Stimulated activated CD4-positive, alpha-beta T cell treated with anti-CD3 and anti-CD28 coated beads, TNF-alpha, amount 100 ng/mL, for 24 hours (primary cell): Measurements from ENCODE around the gene TEX22.

Experiments
- DNase-seq, 3 experiments: peaks; one replicate each; pipeline ENCODE4 v3.0.0-alpha.2; 2020; ENCODE audit warnings: low read depth in 3 of 3

The TEX22 gene

DNA sequence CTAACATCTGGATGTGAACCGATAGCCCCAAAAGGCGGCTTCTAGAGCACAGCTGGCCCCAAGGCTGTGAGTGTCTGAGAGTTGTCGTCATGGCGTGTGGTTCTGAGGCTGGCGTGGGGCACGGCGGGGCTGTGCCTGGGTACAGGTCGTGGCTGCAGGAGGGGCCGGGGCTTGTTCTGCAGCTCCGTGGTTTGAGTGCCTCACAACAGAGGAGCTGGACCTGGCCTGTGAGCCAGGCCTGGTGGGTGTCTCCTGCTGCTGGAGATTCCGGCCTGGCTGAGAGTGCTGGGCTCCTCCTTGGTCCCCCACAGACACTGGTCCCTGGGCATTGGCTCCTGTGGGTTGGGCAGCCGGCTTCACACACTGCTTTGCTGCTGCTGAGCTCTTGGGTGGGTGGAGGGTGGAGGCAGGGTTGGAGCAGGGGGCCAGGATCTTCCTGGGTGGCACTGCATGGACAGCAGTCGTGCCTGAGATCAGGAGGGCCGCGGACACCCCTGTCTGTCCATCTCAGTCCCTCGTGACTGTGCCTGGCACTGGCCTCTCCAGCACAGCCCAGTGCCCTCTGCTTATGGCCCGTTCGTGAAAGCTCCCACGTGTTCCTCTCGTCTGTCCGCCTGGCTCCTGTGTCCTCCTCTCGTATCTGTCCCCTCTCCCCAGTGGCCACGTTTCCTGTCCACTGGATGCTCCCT lies 31.8 kb upstream of the TEX22 start:
- no peak for DNase-seq

DNA sequence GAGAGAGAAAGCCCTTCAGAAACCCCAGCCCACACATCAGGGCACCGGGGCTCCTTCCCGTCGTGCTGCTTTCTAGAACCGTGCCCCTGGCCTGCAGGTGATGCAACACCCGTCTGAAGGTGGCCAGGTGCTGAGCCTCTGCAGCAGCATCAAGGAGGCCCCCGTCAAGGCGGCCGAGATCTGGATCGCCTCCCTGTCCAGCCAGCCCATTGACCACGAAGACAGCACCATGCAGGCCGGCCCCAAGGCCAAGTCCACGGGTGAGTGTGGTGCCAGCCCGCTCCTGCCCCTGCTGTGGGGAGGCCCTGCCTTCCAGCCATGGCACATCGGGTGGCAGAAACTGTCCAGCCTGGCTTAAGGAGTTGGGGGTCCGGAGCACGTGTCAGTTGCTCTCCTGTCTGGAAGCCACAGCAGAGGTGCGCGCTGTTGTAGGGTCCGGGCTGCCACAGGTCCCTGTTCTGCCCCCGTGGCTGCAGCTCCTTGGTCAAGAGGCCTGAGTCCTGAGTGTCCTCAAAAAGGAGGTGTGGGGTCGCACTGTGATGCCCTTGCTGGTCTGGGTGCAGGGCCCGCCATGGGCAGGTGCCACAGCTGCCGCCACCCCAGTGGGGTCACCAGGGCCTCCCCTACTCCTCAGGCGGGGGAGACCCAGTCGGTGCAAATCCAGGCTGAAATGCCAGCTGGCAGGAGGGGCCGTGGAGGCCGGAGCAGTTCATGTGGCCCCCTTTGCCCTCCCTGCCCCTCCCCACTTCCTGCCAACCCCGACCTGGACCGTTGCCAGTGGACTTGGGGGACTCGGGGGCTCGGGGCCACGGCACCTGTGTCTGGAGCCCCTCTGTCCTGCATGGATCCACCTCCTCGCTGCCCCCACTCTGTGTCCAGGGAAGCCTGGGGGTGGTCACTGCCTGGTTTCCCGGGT lies 31.0 kb upstream of the TEX22 start:
- no peak for DNase-seq

DNA sequence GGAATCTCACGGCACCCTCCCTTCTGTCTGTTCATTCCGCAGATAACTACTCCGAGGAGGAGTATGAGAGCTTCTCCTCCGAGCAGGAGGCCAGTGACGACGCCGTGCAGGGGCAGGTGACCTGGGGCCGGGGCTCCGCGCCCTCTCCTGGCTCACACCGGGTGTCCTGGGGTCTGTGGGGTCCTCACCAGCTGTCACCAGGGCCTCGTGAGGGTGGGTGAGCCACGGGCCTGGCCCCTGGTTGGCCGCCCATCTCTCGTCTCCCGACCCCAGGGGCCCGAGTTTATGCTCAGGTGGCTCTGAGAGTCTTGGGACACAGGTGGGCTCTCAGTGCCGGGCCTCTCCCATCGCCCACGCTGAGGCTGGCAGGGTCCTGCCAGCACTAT lies 30.3 kb upstream of the TEX22 start:
- no peak for DNase-seq

DNA sequence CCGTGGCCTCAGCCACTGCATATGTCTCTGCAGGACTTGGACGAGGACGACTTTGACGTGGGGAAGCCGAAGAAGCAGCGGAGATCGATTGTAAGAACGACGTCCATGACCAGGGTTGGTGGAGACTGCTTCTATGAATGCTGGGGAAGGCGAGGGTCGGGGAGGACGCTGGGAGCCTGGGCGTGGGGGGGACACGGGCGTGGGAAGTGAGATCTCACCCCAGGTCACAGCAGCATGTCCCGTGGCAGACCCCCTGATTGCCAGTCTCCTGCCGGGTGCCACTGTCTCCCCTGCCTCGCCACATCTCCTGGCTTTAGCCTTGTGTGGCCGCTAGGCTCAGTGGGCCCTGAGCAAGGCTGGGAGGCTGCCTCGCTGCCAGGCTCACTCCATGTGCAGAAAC lies 29.9 kb upstream of the TEX22 start:
- DNase-seq, result no peak

DNA sequence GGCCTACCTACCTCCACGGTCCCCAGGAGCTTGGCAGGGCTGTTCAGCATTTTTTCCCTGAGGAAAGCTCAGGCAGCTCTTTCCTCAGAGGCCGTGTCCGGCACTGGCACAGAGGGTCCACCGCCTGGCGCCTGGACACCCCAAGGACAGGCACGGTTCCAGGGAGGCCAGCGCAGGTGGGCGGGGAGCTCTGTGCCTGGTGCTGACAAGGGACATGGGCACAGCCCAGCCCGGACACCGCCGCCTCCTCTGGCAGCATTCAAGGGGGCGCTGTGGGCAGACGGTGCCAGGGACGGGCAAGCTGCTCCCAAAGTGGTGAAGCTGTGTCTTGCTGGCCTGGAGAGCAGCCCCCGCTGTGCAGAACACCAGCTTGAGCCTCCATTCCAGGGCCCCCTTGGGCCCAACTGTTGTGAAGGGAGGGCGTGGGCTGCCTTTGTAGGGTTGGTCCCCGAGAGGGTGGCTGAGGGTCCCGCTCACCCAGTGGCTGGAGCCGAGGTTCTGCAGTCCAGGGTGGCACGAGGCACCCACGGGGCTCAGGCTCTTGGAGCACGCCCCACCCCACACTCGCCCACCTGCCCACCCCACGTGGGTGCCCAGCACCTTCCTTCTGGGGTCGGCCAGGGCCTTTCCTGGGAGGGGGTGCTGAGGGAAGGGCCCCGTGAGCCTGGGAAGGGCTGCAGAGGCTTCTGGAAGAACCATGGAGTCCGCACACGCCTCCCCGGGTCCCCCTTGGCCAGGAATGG lies 29.3 kb upstream of the TEX22 start:
- no peak for DNase-seq

DNA sequence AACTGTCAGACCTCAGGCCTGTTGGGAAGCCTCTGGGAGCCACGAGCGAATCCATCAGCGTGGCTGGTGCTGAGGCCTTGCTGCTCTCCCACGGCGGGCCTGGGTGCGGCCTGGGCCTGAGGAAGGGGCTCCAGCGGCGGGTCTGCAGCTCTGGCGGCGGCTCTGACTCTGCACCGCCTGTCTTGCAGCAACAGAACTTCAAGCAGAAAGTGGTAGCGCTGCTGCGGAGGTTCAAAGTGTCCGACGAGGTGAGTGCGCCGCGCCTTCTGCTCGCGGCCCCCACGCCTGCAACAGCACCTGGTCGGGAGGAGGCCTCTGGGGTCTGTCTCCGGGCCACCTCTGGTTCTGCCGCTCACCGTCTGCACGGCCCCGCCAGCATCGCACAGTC lies 28.7 kb upstream of the TEX22 start:
- DNase-seq, result no peak

DNA sequence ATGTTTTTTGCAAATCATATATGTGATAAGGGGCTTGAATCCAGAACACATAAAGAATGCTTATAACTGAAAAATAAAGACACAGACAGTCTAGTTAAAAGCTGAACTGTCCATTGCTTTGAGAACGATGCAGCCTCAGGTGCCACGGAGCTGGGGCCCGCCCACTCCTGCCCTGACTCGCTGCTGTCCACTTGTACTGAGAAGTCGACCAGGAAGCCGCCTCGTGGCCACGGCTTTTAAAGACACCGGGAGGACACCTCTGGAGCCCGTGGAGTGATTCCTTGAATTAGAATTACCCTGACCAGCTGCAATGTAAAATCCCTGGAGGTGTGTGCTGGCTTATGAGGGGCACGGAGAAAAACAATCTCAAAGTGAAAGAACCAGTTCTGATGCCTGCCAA lies 23.9 kb upstream of the TEX22 start:
- DNase-seq, result no peak

DNA sequence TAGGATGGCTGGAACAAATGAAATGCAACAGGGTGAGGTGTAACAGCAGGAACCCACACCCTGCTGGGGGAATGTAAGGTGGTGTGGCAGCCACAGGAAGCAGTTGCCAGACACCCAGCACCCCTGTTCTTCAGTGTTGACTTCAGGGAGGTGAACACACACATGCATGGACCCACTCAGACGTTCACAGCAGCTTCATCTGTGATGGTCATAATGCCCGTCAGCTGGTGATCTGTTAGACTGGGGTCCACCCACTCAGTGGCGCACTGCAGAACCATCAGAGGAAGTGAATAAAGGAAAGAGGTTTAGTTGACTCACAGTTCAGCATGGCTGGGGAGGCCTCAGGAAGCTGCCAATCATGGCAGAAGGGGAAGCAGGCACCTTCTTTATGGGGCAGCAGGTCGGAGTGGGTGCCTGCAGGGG lies 22.7 kb upstream of the TEX22 start:
- peak in 1 of 3 experiments; percentile 56 for DNase-seq

DNA sequence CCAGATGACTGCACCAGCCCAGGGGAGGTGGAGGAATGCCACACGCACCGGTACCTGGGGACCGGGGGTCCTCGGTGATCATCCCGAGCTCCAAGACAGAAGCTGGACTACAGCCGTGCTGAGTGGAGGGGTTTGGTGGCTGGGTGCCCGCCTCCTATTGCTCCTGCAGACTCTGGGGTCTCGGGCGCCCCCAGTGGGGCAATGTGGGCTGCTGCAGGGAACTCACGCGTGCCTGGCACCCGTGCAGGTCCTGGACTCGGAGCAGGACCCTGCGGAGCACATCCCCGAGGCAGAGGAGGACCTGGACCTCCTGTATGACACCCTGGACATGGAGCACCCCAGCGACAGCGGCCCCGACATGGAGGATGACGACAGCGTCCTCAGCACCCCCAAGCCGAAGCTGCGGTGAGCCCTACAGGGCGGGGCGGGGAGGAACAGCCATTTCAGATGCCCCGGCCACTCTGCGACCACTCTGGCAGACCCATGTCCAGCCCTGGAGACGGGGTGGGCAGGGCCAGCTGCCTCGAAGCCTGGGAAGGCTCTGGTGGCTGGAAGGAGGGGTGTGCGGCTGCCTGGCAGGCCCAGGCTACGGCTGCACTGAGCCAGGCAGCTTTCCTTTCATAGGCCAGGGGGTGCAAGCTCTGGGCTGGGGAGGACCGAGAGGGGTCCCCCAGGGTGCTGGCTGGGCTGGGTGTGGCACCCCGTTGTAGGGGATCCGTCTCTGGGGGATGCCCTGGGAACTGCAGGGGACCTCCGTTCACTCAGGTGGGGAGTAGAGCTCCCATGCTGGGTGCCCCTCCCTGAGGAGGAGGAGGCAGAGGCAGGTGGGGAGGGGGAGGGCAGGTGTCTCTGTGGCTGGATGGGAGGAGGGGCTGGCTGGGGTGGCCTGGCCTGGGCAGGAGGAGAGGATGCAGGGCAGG lies 21.6 kb upstream of the TEX22 start:
- no peak for DNase-seq

DNA sequence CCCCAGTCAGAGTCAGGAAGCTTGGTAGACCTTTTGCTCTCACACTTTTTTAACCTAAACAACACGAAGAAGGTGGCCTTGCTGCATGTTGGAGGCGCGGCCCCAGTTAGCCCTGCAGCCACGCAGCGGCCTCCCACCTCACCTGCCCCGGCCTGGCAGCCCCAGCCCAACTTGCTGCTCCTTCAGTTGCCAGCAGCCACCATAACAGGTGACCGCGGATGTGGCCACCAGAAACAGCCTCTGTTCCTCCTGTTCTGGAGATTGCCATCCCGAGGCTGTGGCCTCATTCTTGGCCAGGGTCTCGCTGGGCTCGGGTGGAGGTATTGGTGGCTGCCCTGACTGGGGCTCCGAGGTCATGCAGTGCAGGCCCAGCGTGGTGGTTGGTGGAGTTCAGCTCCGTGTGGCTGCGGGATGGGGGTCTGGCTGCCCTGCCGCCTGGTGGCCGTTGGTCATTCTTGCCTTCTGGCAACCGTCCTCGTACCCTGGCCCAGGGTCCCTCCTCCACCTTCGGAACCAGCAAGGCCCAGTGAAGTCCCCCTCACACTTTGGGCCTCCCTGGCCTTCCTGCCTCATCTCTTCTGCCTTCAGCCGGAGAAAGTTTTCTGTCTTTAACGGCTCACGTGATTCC lies 20.7 kb upstream of the TEX22 start:
- no peak for DNase-seq

DNA sequence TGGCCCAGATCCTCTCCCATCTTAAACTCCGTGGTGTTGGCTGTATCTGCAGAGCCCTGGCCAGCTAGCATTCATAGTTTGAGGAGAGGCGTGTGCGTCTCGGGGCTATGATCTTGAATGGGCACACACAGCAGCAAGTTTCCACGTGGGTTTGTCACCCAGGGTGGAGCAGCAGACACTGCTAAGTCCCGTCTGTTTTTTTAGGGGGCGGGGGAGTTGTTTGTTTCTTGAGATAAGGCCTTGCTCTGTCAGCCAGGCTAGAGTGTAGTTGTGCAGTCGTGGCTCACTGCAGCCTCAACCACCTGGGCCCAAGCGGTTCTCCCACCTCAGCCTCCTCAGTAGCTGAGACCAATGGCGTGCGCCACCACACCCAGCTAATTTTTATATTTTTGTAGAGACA lies 20.1 kb upstream of the TEX22 start:
- DNase-seq, result no peak

DNA sequence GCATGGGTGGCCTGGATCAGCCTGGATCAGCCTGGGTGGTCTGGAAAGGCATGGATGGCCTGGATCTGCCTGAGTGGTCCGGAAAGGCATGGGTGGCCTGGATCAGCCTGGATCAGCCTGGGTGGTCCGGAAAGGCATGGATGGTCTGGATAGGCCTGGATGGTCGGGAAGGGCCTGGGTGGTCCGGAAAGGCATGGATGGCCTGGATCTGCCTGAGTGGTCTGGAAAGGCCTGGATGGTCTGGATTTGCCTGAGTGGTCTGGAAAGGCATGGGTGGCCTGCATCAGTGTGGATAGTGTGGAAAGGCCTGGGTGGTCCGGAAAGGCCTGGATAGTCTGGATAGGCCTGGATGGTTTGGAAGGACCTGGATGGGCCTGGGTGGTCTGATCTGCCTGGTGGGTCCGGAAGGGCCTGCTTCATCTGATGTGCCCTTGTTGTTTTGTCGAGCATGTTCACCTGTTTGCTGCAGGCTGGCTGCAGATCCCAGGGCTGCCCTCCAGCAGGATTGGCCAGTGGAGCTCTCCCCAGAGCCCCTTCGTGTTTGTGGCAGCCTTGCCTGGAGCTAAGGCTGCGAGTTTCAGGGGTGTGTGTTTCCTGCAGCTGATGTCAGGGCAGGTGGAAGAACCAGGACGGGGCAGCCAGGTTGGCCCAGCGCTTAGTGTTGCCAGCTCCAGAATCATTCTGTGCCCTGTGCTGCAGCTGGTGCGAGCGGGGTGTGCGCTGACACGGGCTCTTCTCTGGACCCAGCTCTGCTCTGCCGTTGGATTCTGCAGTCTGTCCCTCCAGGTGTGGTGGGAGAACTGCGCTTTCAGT lies 19.3 kb upstream of the TEX22 start:
- no peak for DNase-seq

DNA sequence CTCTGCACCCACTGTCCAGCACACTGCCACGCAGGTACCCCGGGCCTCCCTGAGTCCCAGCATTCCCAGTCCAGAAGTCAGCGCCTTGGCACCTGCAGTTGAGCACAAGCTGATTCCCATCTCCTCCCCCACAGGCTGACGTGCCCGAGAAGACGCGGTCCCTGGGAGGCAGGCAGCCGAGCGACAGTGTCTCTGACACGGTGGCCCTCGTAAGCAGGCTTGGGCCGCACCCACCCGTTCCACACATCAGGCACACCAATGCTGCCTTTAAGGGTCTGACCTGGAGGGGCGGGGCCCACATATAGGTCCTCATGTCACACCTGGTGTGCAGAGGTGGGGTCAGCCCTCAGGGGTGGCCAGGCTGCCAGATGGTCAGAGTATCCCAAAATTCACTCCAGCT lies 18.4 kb upstream of the TEX22 start:
- DNase-seq, result no peak

DNA sequence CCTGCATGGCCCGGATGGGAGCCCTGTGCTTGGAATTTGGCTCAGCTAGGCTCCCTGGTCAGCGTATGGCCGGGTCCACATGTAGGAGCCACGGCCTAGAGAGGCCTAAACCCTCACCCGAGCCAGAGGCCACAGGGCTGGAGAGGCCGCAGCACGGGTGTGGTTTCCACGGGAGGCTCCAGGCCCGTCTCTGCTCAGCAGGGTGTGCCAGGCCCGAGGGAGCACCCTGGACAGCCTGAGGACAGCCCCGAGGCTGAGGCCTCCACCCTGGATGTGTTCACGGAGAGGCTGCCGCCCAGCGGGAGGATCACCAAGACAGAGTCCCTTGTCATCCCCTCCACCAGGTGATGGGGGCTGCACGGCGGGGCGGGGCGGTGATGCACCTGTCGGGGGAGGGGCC lies 17.6 kb upstream of the TEX22 start:
- no peak for DNase-seq

DNA sequence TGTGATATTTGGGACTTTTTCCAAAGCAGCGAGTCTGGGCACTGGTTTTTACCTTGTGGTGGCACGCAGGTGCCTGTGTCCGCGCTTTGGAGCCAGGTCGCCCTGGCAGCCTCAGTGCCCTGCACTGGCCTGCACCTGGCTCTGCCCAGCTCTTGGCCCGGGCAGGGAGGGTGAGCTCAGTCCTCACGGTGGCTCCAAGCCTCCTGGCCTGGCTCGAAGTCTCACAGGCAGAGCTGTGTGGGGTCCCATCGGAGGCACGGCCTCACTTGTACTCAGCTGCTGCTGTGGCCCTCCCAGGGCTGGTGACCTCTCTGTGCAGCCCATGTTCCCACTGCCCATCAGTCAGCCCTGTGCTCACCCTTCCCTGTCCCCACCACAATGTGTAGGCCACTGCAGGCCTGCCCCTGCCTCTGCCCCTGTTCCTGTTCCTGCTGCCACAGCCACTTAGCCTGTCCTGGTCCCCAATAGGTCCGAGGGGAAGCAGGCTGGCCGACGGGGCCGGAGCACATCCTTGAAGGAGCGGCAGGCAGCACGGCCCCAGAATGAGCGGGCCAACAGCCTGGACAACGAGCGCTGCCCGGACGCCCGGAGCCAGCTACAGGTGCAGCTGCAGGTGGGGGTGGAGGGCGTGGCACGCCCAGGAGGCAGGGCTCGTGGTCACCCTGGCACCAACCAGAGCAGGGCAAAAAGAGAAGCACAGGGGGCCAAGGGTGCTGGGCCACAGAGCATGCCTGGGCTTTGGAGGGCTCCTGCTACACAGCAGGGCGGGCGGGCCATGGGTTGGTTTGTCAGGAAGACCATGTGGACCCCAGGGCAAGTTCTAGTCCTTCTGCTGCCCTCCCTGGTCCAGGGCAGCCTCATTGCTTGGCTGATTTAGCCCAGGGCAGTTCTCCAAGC lies 16.6 kb upstream of the TEX22 start:
- DNase-seq, result no peak

DNA sequence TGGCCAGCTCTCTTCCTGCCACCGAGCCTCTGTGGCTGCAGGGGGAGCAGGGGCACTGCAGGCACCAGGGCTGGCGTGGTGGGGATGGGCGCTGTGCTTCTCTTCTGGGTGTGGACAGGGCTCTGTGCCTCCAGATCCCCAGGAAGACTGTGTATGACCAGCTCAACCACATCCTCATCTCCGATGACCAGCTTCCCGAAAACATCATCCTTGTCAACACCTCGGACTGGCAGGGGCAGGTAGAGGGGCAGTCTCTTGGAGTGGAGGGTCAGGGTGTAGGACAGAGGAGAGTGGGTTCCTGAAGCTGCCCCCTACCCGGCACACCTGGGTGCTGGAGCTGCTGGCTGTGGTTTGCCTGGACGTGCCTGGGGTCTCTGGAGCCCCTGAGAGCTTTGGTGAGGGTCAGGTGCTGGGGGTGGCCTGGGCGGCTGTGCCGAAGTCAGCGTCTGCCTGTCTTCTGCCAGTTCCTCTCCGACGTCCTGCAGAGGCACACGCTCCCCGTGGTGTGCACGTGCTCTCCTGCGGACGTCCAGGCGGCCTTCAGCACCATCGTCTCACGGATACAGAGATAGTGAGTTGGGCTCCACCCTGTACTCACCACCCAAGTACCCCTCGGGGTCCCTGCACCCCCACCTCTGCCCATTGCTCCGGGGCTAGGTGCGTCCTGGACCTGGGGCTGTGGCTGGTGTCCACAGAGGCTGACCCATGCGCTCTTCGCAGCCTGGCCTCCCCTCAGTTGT lies 15.8 kb upstream of the TEX22 start:
- DNase-seq, result no peak

DNA sequence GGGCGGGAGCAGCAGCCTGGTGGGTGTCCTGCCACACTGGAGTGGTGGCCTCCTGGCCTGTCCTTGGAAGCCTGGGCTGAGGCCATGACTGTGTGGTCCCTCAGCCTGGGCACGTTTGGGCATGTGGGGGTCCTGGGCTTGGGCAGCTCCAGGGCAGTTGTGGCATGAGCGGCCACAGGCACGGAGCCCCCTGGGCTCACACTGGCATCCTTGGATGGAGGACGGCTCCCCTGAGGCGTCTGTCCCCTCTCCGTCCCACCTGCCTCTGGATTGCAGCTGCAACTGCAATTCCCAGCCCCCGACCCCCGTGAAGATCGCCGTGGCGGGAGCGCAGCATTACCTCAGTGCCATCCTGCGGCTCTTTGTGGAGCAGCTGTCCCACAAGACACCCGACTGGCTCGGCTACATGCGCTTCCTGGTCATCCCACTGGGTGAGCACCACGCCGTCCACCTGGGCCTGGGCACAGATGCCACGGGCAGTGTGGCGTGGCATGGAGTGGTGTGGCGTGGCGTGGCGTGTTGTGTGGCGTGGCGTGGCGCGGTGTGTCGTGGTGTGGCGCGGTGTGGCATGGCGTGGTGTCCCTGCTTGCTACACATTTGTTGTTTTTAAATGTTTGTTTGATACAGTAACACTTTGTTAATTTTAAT lies 15.1 kb upstream of the TEX22 start:
- no peak for DNase-seq

DNA sequence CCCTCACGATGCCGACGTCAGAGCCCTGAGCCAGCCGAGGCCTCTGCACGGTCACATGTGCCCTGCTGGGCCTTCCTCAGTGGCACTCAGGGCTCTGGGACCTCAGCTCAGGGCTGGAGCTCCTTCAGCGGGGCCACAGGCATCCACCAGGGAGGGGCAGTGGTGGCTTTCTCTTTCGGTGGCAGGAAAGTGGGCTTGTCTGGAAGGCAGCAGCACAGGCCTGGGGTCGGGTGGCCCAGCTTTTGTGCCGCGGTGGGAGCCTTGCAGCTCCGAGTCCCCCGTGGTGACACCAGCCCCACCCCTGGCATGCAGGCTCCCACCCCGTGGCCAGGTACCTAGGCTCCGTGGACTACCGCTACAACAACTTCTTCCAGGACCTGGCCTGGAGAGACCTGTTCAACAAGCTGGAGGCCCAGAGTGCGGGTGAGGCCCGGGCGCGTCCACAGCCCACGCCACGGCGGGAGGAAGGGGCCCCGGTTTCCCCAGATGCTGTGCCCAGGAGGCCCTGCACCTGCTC lies 14.2 kb upstream of the TEX22 start:
- DNase-seq, result no peak
